ENCODE measurements around the gene GRIA1.

GRIA1 gene

DNA sequence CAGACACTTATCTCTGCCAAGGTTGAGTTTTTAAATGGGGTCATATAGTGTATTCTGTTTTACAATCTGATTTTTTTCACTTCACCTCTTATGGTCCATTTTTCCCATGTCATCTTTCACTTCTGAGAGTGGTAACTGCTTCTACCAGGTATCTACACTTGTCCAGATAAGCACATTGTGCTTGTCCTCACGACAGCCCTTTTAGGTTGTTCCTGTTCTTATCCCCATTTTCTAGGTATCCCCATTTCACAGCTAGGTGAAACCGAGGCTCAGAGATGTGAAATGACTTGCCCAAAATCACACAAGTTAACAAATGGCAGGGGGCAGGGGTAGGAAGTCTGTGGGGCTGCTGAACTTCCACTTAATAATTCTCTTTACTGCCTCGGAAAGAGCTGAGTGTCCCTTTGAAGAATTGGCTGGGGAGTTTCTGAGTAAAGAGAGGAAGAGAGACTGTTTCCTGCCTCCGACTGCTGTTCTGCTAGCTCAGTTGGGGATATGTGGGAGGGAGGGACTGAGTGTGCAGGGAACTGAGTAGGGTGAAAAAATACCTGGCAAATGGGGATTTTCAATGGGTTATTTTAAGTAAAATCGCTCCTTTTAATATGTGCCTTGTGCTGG, 255.4 kb downstream of the GRIA1 start:
- DNase-seq = no peak

DNA sequence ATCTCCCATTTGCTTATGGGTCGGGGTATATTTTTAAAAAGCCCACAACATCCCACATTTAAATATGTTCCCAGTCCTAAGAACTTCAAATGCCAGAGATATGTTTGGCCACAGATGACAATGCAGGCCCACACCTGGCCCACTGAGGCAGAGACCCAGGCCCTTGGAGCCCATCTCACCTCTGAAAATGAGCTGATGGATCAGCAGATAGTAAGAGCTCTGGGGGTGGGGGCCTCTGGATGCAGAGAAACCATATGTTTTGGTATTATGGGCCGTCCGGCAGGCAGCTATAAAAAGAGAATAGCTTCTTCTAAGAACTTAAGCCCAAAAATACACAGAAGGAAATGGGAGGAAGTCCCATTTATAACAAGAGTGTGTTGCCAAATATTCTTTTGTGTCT, 256.0 kb downstream of the GRIA1 start:
- DNase-seq = no peak

DNA sequence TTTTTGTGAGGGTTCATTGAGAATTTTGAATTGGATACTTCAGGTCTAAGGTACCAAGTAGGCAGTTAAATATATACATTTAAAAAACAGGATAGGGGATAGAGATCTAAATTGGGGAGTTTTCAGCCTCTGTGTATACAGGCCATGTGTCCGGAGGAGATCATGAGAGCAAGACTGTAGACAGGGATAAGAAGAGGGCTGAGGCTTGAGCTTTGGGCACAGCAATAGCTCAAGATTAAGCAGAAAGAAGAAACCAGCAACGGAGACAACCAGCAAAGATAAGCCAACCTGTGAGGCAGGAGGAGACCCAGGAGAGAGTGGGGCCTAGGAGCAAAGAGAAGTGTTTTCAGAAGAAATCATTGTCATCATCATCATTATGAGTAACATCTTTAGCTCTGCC, 258.4 kb downstream of the GRIA1 start:
- no peak for DNase-seq

DNA sequence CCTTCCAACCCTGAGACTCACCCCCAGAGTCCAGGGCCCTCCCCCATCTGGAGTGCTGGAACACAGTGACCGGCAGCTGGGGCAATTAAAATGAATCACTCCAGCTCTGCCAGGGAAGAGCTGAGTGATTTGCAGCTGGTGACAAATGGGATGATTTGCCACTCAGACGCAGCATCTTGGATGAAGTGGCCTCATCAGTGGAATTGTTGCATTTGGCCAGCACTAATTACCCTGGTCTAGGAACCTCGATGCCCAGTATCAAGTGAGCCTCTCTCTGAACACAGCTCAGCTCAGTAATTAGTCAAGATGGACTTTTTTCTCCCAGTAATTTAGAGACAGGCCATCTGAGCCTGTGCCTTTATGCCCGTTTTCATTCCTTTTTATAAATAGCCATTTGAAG, 259.5 kb downstream of the GRIA1 start:
- DNase-seq = no peak

DNA sequence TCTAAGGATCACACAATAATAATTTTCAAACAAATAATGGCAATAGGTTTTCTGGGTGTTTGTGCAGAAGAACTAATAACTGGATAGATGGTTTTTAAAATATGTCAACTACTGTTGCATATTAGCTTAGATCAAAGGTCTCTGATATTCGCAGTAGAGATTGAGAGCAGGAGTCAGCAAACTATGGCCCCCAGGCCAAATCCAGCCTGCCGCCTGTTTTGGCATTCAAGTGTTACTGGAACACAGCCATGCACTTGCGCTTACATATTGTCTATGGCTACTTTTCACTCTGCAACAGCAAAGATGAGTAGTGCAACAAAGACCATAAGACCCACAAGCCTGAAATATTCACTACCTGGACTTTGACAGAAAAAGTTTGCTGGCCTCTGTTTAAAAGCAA, 260.8 kb downstream of the GRIA1 start:
- no peak for DNase-seq

DNA sequence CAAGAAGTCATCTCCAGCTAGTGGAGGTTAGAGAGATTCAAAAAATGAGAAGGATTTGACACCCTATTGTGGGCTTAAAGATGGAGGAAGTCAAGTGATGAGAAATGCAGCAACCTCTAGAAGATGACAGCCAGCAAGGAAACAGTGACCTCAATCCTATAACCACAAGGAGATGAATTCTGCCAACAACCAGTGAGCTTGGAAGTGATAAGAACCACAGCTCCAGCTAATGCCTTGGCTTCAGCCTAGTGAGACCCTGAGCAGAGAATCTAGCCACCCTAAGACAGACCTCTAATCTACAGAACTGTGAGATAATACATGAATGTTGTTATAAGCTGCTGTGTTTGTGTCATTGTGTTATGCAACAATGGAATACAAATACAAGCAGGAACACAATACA, 262.4 kb downstream of the GRIA1 start:
- DNase-seq = no peak

DNA sequence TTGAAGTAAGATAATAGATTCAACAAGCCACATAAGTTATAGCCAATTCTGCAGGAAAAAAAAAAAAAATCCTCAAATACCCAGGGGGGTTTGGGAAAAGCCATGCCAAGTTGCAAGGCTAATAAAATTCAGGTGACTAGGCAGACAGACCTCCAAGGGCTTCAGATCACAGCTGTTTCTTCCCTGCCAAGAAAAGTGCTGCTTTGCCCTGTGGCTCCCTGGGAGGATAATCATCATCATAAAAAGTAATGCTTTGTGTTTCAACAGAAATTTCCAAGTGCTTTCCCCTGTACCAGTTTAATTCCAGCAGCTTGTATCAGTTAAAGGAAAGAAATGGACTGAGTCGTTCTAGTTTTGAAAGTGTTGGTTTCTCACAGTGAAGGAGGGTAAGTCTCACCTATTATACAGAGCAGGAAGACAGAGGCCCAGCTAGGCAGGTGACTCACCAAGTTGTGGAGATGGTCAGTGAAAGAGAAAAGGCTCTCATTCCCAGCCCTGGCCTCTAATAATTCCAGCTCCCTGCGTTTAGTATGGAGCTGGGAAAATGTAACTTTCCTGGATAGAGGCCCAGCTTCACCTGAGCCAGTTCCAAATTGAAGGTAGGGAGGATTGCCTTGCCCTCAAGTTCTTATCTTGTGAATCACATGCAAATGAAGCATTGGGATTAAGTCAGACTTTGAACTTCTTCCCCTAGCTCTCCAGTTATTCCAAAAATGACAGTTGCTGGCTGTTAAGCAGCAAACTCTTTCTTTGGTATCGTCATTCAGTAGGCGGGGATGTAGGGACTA, 263.4 kb downstream of the GRIA1 start:
- no peak for DNase-seq

DNA sequence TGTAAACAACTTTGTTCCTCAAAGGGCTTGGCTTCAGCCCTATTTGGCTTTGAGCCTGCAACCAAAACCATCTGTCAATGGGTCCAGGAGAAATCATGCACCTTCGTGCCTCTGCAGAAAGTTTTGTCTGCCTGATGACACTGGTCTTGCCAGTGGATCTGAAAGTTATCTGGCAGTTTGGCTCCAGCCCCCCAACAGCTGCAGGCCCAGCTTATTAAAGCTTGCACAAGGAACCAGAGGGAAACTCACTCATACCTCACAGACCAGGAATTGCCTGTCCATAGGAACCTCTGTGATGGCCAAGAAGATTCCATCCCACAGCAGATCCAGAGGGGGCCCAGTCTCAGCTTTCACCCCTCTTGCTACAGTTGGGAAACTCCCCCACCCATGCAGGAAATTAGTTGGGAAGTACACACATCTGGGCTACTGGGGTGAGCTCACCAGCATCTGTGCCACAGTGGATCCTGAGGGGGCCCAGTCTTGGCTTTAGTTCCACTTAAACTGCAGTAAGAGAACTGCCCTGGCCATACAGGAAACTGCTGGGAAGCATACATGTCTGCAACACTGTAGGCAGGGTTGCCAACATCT, 265.5 kb downstream of the GRIA1 start:
- no peak for DNase-seq

DNA sequence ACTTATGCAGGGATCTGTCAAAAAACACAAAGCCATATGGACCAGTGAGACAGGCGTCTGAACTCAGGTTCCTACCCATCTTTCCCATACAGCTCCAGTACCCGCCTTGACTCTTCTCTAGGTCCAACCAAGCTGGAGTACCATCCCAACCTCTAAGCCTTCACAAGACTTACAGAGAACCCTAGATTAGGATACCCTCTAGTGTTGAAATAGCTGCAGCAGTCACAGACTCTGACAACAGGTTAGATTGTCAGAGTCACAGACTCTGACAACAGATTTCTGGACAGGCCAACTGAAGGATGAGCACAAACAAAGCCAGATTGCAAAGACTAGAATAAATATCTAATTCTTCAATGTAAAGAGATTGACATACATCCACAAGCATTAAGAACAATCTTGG, 266.1 kb downstream of the GRIA1 start:
- no peak for DNase-seq

DNA sequence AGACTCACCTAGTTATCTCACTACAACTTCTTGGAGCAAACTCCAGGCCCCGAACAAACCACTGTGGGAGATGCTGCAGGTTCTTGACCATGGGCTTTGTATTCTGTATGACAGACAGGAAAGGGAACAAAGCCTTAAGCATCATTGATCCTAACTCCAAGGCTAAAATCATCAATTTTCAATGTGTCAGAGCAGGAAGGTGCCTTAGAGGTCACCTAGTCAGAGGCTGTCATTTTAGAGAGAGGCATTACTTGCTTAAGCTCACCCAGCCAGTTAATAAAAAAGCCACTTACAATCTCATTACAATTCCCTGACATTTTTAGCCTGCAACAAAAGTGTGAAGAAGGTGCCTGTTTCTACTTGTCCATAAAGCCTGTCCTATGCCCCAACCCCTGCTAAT, 275.5 kb downstream of the GRIA1 start:
- DNase-seq = no peak

DNA sequence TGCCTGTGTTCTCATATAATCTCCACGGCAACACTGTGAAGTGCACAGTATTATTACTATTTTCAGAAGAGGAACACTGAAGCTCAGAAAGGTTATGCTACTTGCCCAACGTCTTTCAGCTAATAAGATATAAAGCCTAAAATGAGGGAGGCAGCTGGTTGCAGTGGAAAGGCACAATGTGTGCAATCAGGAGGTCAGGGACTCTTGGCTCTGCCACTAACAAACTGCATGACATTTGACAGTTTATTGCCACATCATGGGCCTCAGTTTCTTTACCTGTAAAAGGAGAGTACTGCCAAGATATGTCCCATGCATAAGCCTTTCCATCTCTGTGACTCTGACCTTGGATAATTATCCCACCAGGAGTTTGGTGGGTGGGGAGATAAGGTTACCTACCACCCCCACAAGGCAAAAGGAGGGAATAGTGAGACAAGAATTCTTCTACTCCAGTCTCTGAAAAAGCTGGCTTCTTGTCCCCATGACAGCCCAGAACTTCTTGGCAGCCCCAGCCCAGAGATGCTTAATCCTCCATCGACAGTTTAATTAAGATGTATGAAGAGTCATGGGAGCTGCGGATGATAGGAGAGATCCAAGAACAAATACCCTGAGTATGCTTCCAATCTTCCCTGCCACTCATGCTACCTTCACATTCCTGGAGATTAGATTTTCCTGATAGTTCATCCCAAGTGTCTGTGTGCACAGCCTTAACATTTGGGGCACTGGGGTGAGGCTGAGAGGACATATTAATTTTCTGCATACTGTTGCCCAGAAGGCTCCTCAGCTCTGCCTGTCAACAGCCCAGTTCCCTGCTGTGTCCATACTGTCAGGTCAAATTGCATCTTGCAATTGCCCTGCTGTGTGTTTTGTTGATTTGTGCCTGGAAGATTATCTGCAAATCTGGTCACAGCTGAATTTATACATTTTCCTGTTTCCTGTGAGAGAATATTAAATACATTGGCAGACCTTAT, 277.0 kb downstream of the GRIA1 start:
- no peak for DNase-seq

DNA sequence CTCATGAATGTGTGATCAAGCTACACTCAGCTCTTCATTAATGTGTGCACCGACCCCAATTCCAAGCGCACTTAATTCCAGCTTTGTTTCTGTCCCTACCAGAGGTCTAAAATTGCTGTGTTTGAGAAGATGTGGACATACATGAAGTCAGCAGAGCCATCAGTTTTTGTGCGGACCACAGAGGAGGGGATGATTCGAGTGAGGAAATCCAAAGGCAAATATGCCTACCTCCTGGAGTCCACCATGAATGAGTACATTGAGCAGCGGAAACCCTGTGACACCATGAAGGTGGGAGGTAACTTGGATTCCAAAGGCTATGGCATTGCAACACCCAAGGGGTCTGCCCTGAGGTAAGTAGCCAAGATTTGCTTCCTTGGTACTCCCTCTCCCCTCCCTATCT, 279.6 kb downstream of the GRIA1 start:
- no peak for DNase-seq

DNA sequence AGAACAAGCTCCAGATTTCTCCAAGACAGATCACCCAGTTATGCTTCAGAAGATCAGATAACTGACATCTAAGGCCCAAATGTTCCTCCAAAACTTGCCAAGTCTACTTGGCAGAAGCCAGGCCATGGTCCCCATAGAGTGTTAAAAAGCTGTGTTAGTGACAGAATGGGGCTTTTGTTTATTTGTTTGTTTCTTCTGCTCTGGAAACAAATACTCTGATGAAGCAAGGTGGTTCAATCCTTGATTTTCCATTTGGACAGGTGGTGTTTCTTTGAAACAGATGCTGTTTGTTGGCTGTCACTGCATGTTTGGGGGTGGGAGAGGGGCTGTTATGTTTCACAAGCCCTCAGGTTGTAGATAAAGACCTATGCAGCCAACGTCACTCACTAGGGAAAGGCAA, 284.2 kb downstream of the GRIA1 start:
- DNase-seq = no peak

DNA sequence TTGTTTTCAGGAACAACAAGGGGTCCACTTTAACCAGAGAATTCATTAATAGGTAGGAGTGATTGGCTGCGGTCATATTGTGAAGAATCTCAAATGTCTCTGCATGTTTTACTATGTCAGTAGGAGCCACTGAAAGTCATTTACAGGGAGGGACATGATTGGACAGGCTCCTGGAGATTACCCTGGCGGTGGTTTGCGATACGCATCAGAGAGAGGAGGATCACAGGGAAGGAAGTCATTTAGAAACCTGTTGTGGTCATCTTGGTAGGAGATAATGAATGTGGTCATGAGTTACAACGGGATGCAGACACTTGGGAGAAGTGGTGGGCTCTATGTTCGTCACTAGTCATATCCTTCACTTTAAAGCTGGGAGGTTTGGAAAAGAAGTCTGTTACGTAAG, 285.5 kb downstream of the GRIA1 start:
- DNase-seq = no peak

DNA sequence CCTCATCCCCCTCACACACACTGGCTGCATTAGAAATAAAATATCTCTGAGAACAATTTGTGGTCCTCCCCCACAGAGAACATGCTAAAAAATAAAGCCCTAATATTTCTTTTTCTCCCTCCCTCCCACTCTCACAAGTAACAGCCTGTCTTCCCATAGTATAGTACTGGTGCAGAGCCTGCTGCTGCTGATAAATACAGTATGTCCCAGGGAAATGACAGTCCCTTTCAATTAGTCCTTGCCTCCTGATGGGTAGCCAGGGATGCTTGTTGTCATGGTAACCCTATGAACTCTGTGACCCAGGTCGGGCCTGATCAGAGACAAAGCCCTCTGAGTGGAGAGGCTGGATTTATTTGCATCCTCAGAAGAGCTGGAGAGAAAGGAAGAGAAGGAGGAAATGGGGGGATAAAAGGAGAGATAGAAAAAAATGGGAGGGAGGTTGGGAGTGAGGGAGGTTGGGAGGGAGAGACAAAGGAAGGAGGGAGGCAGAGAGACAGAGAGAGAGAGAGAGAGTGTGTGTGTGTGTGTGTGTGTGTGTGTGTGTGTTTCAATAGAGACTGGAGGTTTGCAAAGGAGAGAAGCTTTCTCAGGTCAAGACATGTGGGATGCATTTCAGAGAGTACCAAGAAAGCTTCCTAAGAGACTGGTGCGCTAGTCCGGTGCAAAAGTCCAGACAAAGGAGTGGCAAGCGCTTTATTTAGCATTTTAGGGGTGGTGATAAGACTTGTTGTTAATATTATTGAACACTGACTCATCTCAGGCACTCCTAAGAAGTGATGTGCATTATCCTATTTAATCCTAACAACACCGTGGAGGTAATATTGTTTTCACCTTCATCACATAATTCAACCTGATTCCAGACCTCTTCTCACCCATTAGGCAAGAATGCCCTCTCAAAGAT, 287.5 kb downstream of the GRIA1 start:
- no peak for DNase-seq

DNA sequence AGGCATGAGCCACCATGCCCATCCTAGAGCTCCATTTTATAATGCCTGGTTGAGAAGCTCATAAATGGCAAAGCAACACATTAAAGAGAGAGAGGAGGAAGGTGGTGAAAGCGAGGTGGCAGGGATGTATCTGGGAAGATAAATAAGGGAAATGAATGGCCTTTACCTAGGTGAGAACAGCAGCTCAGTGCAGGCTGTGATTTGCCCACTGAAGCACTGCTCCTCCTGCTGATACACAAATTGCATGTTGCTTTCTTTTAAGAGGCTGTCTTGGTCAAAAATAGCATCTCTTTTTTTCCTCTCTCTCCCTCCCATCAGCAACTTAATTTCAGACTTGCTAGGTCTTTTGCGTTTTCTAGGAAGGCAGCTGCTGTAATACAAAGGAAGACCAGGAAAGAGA, 289.4 kb downstream of the GRIA1 start:
- no peak for DNase-seq

DNA sequence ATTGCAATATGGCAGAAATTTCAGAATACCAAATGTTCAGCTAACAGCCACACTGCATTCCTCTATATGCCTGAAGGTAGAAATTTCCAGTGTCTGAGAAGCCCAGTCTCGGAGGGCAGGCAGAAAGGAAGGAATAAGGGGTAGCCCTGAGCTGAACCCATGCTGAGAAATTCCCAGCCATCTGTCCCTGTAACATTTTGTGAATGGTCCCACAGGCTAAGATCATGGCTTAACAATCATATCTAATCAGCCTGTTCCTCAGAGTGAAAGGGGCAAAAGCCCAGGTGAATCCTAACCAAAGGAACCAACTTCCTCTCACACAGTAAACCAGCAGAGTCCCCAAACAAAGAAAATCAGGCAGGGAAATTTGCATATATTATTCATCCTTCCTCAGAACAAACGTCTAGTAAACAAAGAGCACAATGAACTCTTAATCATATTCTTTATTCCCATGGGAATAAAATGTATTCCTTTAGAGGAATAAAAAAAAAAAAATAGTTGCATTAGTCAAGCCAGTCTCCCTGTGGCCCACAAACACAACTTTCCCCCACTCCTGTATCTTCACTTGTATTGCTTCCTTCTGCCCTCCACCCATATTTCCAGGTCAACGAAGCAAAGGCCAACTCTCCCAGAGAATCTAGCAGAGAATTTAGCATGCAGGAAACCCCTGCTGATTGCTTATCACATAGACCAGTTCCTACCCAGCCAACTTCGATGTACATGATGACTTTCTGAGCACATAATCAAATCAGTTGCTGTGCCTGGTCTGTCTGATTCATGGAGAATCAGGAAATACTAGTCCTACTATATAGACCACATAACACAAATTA, 290.6 kb downstream of the GRIA1 start:
- DNase-seq = no peak

DNA sequence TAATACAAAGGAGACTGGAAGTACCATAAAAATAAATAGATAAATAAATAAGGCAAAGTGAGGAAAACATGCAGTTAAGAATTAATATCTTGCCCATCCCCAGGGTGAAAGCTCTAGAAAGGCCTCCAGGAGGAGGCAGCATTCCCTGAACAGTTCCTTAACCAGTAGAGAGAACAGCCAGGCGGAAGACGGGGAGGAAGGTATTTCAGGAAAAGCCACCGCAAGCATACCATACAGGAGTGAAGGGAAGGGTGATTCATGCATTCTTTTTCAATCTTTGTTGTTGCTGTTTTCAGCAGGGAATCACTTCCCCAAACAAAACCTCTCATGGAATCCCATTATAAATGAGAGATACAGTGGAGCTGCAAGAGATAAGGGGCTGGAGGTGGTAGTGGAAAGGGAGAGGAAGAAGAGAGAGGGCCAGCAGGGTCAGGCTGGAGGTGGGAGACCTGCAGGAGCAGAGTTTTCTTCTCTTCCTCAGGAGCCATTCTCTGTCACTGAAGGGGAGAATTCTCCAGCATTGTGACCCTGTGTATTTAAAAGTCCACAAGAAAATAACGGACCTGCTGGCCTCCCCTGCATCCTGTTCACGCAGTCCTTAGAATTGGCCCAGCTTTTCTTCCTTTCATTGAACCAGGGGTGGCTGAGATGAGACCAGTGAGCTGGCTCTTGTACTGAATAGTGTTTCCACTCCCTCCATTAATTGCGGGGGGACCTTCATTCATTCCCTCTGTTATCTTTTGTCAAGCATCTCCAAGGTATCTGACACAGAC, 292.3 kb downstream of the GRIA1 start:
- no peak for DNase-seq

DNA sequence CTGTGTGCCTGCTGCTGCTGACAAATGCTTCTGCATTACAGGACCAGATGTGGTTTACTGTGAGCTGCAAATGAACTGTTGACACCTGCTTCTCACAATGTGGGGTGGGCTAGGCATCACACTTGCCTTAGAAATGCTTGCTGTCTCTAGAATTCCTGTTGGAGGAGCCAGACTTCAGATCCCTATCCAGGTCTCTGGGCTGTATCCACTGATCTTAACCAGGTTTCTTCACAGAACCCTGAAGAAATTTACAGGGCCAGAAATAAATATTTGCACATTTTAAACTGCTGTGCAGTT, 292.8 kb downstream of the GRIA1 start:
- no peak for DNase-seq

DNA sequence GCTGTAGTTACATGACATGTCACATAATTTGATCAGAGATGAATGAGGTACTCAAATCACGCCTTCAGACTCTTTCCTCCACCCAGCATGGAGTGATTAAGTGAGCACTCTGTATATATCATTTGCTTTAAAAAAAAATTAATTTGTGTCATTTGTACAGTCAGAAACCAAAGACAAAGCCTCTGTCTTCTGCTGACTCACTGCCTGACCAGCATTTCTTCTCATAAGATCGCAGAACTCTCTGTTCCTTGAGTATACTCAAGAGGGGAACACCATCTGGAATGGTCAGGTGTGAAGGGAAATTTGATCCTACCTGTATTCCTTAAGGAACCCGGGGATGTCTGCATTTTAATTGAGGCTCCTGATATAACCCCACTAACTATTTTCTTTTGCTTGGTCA, 293.8 kb downstream of the GRIA1 start:
- DNase-seq = no peak

DNA sequence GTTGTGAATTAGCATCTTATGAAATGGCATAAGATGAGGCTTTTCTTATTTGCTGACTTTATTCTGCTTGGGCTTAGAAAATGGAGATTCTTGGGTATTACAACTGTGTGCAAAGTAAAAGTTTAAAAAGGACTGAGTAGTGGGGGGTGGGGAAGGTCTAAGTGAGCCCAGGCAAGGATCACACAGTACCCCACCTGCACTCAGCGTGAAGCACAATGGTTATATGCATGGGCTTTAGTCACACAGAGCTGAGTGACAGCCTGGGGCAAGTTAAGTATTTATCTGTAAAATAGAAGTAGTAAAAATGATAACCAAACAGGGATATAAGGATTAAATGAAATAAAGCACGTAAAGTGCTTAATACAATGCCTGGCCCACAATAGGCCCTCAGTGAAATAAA, 300.9 kb downstream of the GRIA1 start:
- no peak for DNase-seq

Measured in AML-193 (cell line).